ENCODE results near the gene NADK2. TPM values are rescaled to one million over a fixed set of nuclear protein-coding genes. Genes with fewer than 3 reads are reported as not detected.

The NADK2 gene
- total and polyA plus RNA-seq, 9 of the 15 experiments (the other 6 are each of a cell fraction or from before 2014, with no cell fraction given): 10.6 to 41.0 (median 24.0) TPM

GRCh38 chr5:36180556-36181350 lies 61.0 kb downstream of the NADK2 start:
- Histone ChIP-seq H4K20me1 (replicated peaks; ENCODE audit: control insufficient read depth, insufficient read depth, low read length) (no peaks in the 10 kb centered on the region), H3K9me3 (replicated peaks; ENCODE audit: control insufficient read depth, insufficient read depth, low read depth, low read length) (no peaks in the 10 kb centered on the region), H3K36me3 (ENCODE audit: control insufficient read depth, insufficient read depth, low read length) (peaks cover 72% of the 10 kb centered on the region), H3K4me3 (no peak overlapping the region), H3K9me1 (ENCODE audit: control insufficient read depth, insufficient read depth, low read length) (no peaks in the 10 kb centered on the region), H2AFZ (ENCODE audit: low read depth, low read length) (no peak overlapping the region), H3K9ac (ENCODE audit: insufficient read depth in 1 of 2, low read depth in 2 of 2, low read length in 2 of 2) (no peak overlapping the region), H3K4me1 (replicated peaks in 1 of 2; ENCODE audit: control insufficient read depth in 2 of 2, insufficient read depth in 2 of 2, low read length in 2 of 2) (no peaks in the 10 kb centered on the region), H3K27ac (ENCODE audit: extremely low read depth, low read depth, low read length) (no peak overlapping the region), H3K4me2 (ENCODE audit: insufficient read depth, low read length) (no peak overlapping the region), H3K79me2 (ENCODE audit: control insufficient read depth, insufficient read depth, low read length) (no peaks in the 10 kb centered on the region), H3K27me3 (ENCODE audit: control insufficient read depth in 2 of 2, insufficient read depth in 2 of 2, low read length in 2 of 2) (no peaks in the 10 kb centered on the region)
- no peak for ATAC-seq
- ChIA-PET CTCF (ENCODE audit: low intra/inter-chr PET ratio) (no interaction called here), POLR2A (no interaction called here)
- BruUV-seq (replicated peaks): no TSS peak
- WGBS (ENCODE audit: insufficient coverage, low coverage, missing lambda C conversion rate): 89% methylated on average over 2 of the region's 2 CpGs
- in situ Hi-C loops (cut with MboI): no loop called here
- intact Hi-C loops (cut with micrococcal nuclease): no loop called here
- no peak for DNase-seq (ENCODE audit: extremely low read depth in 1 of 4, low spot score in 3 of 4)
- FAIRE-seq: no peak
- TF ChIP-seq, protein P1, sequence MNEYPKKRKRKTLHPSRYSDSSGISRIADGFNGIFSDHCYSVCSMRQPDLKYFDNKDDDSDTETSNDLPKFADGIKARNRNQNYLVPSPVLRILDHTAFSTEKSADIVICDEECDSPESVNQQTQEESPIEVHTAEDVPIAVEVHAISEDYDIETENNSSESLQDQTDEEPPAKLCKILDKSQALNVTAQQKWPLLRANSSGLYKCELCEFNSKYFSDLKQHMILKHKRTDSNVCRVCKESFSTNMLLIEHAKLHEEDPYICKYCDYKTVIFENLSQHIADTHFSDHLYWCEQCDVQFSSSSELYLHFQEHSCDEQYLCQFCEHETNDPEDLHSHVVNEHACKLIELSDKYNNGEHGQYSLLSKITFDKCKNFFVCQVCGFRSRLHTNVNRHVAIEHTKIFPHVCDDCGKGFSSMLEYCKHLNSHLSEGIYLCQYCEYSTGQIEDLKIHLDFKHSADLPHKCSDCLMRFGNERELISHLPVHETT (CRISPR knock-in tag; conservative IDR thresholded peaks at IDR 0.05 in 1 of 2, IDR thresholded peaks at IDR 0.05 in 1 of 2): no peak
- TF ChIP-seq HMG20B (CRISPR knock-in tag; IDR thresholded peaks at IDR 0.05): no peak
- no peak for TF ChIP-seq ASH1L (IDR thresholded peaks at IDR 0.05; ENCODE audit: borderline replicate concordance, low read depth, partially characterized antibody)
- TF ChIP-seq TBL1XR1 (IDR thresholded peaks at IDR 0.05; ENCODE audit: low read length in 2 of 2): no peak
- TF ChIP-seq PURB (CRISPR knock-in tag; IDR thresholded peaks at IDR 0.05; ENCODE audit: low read depth): no peak
- TF ChIP-seq, protein P2, sequence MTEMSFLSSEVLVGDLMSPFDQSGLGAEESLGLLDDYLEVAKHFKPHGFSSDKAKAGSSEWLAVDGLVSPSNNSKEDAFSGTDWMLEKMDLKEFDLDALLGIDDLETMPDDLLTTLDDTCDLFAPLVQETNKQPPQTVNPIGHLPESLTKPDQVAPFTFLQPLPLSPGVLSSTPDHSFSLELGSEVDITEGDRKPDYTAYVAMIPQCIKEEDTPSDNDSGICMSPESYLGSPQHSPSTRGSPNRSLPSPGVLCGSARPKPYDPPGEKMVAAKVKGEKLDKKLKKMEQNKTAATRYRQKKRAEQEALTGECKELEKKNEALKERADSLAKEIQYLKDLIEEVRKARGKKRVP (CRISPR knock-in tag; IDR thresholded peaks at IDR 0.05): no peak
- TF ChIP-seq SMARCC2 (IDR thresholded peaks at IDR 0.05; ENCODE audit: low read depth): no peak
- no peak for TF ChIP-seq ZNF695 (CRISPR knock-in tag; IDR thresholded peaks at IDR 0.05)
- no peak for TF ChIP-seq ZNF830 (CRISPR knock-in tag; IDR thresholded peaks at IDR 0.05)
- no peak for TF ChIP-seq STAT5B (CRISPR knock-in tag; IDR thresholded peaks at IDR 0.05)
- no peak for TF ChIP-seq ZNF124 (CRISPR knock-in tag; IDR thresholded peaks at IDR 0.05)
- TF ChIP-seq FOS (IDR thresholded peaks at IDR 0.05; ENCODE audit: extremely low read depth, insufficient read length): no peak
- no peak for TF ChIP-seq U2AF1 (optimal IDR thresholded peaks at IDR 0.05; ENCODE audit: low read depth, low read length)
- no peak for TF ChIP-seq CBFA2T2 (conservative IDR thresholded peaks at IDR 0.05)
- no peak for TF ChIP-seq CCNT2 (IDR thresholded peaks at IDR 0.05; ENCODE audit: borderline replicate concordance, extremely low read depth, insufficient read length, low read depth, low read length)
- TF ChIP-seq NFRKB (IDR thresholded peaks at IDR 0.05; ENCODE audit: low read depth): no peak
- no peak for TF ChIP-seq MLX (CRISPR knock-in tag; conservative IDR thresholded peaks at IDR 0.05)

Data from K562 (cell line).